ENCODE data around the gene RPP40.
A peak's percentile ranks its signal among the peaks of the same experiment; 100 is the strongest.

The RPP40 gene

GRCh38 chr6:4974962-4975361 lies 28.9 kb downstream of the RPP40 start:
- intact Hi-C loops (cut with DNase I): no loop called here
- no peak for DNase-seq

GRCh38 chr6:4973982-4974745 lies 29.7 kb downstream of the RPP40 start:
- DNase-seq: peak in 10 of 42 donors; percentile 19 to 55 (median 25)
- intact Hi-C loops (cut with DNase I): no loop called here

GRCh38 chr6:4973415-4973814 lies 30.4 kb downstream of the RPP40 start:
- no peak for DNase-seq
- intact Hi-C loops (cut with DNase I): no loop called here

- intact Hi-C loops (cut with DNase I): no loop called here
- DNase-seq: no peak
Measured at GRCh38 chr6:4972438-4972837, 31.4 kb downstream of the RPP40 start.

- intact Hi-C loops (cut with DNase I): no loop called here
- no peak for DNase-seq
Measured at GRCh38 chr6:4971851-4972250, 32.0 kb downstream of the RPP40 start.

GRCh38 chr6:4970739-4971395 lies 33.0 kb downstream of the RPP40 start:
- intact Hi-C loops (cut with DNase I): no loop called here
- peak in 1 of 42 donors; percentile 25 for DNase-seq

GRCh38 chr6:4969609-4970285 lies 34.1 kb downstream of the RPP40 start:
- intact Hi-C loops (cut with DNase I): no loop called here
- no peak for DNase-seq

- intact Hi-C loops (cut with DNase I): no loop called here
- no peak for DNase-seq
Measured at GRCh38 chr6:4967301-4968030, 36.4 kb downstream of the RPP40 start.

- intact Hi-C loops (cut with DNase I): no loop called here
- peak in 1 of 42 donors; percentile 34 for DNase-seq
Measured at GRCh38 chr6:4965562-4966389, 38.1 kb downstream of the RPP40 start.

GRCh38 chr6:4964675-4965561 lies 38.9 kb downstream of the RPP40 start:
- intact Hi-C loops (cut with DNase I): no loop called here

GRCh38 chr6:4962905-4963304 lies 40.9 kb downstream of the RPP40 start:
- intact Hi-C loops (cut with DNase I): no loop called here
- DNase-seq: no peak

More at GRCh38 chr6:4964675-4965561, 38.9 kb downstream of the RPP40 start:
- DNase-seq: peak in 35 of 42 donors; percentile 16 to 73 (median 49)

- no peak for DNase-seq
- intact Hi-C loops (cut with DNase I): no loop called here
Measured at GRCh38 chr6:4961322-4962168, 42.3 kb downstream of the RPP40 start.

GRCh38 chr6:4958624-4959023 lies 45.2 kb downstream of the RPP40 start:
- intact Hi-C loops (cut with DNase I): no loop called here
- no peak for DNase-seq

- intact Hi-C loops (cut with DNase I): no loop called here
- no peak for DNase-seq
Measured at GRCh38 chr6:4957521-4958231, 46.2 kb downstream of the RPP40 start.

- no peak for DNase-seq
- intact Hi-C loops (cut with DNase I): no loop called here
Measured at GRCh38 chr6:4956625-4957024, 47.2 kb downstream of the RPP40 start.

- intact Hi-C loops (cut with DNase I): no loop called here
- no peak for DNase-seq
Measured at GRCh38 chr6:4953440-4953839, 50.4 kb downstream of the RPP40 start.
